ENCODE data around the gene RRM1. TPM values are rescaled to one million over a fixed set of nuclear protein-coding genes. Genes with fewer than 3 reads are reported as not detected.
A peak's percentile ranks its signal among the peaks of the same experiment; 100 is the strongest.

The RRM1 gene
- total and polyA plus RNA-seq, 4 donors, result 8.0 to 69.9 (median 16.3) TPM

- H3K9ac ChIP-seq (ENCODE audit: low read depth in 1 of 2, low read length in 2 of 2), result no peak overlapping the region
- TF ChIP-seq REST (IDR thresholded peaks at IDR 0.05) (no peak), RXRA (IDR thresholded peaks at IDR 0.05) (peak in 1 of 2 donors; percentile 24), RAD21 (IDR thresholded peaks at IDR 0.05) (peak; percentile 99), GABPA (IDR thresholded peaks at IDR 0.05 in 1 of 2, conservative IDR thresholded peaks at IDR 0.05 in 1 of 2) (no peak), HNF4G (IDR thresholded peaks at IDR 0.05) (no peak), EGR1 (IDR thresholded peaks at IDR 0.05; ENCODE audit: low read depth in 2 of 2) (no peak), YY1 (IDR thresholded peaks at IDR 0.05) (peak; percentile 83), SP1 (IDR thresholded peaks at IDR 0.05) (no peak), JUND (IDR thresholded peaks at IDR 0.05) (no peak), CTCF (IDR thresholded peaks at IDR 0.05; ENCODE audit: low read depth, low read length, missing input control) (peak; percentile 95)
- H3K4me1 ChIP-seq (ENCODE audit: control insufficient read depth in 4 of 4, insufficient read depth in 4 of 4, low read length in 3 of 4), result peaks cover 0 to 6% (median 0%) of the 10 kb centered on the region in 4 donors
- no peak for DNase-seq (ENCODE audit: low spot score)
- H3K9me3 ChIP-seq (ENCODE audit: control insufficient read depth in 4 of 4, low read length in 3 of 4), result no peaks in the 10 kb centered on the region
- H3K27me3 ChIP-seq (ENCODE audit: control insufficient read depth in 4 of 4, insufficient read depth in 4 of 4, low read length in 3 of 4), result no peaks in the 10 kb centered on the region
- 17% methylated on average over 4 of the region's 4 CpGs for WGBS
- H3K36me3 ChIP-seq (ENCODE audit: control insufficient read depth in 4 of 4, insufficient read depth in 3 of 4, low read depth in 1 of 4, low read length in 3 of 4), result peaks cover 6 to 12% (median 7%) of the 10 kb centered on the region in 4 donors
- H3K4me3 ChIP-seq (ENCODE audit: low read depth in 1 of 3, low read length in 3 of 3), result no peak overlapping the region
- H3K27ac ChIP-seq (ENCODE audit: low read depth in 1 of 2, low read length in 2 of 2), result no peak overlapping the region
Observed at GRCh38 chr11:4072668-4073285, 21.8 kb upstream of the RRM1 start.

GRCh38 chr11:4074266-4074665, 20.3 kb upstream of the RRM1 start:
- H3K9me3 ChIP-seq (ENCODE audit: control insufficient read depth in 4 of 4, low read length in 3 of 4), result no peaks in the 10 kb centered on the region
- no peak overlapping the region for H3K4me3 ChIP-seq (ENCODE audit: low read depth in 1 of 3, low read length in 3 of 3)
- no peak overlapping the region for H3K27ac ChIP-seq (ENCODE audit: low read depth in 1 of 2, low read length in 2 of 2)
- peaks cover 4 to 12% (median 6%) of the 10 kb centered on the region in 4 donors for H3K36me3 ChIP-seq (ENCODE audit: control insufficient read depth in 4 of 4, insufficient read depth in 3 of 4, low read depth in 1 of 4, low read length in 3 of 4)
- H3K27me3 ChIP-seq (ENCODE audit: control insufficient read depth in 4 of 4, insufficient read depth in 4 of 4, low read length in 3 of 4), result no peaks in the 10 kb centered on the region
- H3K9ac ChIP-seq (ENCODE audit: low read depth in 1 of 2, low read length in 2 of 2), result no peak overlapping the region
- DNase-seq (ENCODE audit: low spot score), result no peak
- no peaks in the 10 kb centered on the region for H3K4me1 ChIP-seq (ENCODE audit: control insufficient read depth in 4 of 4, insufficient read depth in 4 of 4, low read length in 3 of 4)
- 97% methylated on average over 7 of the region's 7 CpGs for WGBS
- no peak for TF ChIP-seq CTCF (IDR thresholded peaks at IDR 0.05; ENCODE audit: low read depth, low read length, missing input control)
- TF ChIP-seq RAD21 (IDR thresholded peaks at IDR 0.05), result no peak
- no peak for TF ChIP-seq SP1 (IDR thresholded peaks at IDR 0.05)
- no peak for TF ChIP-seq NR2F2 (IDR thresholded peaks at IDR 0.05)
- TF ChIP-seq RXRA (IDR thresholded peaks at IDR 0.05), result no peak
- TF ChIP-seq HNF4A (conservative IDR thresholded peaks at IDR 0.05), result no peak
- TF ChIP-seq FOXA1 (IDR thresholded peaks at IDR 0.05), result no peak
- no peak for TF ChIP-seq GABPA (IDR thresholded peaks at IDR 0.05 in 1 of 2, conservative IDR thresholded peaks at IDR 0.05 in 1 of 2)
- no peak for TF ChIP-seq HNF4G (IDR thresholded peaks at IDR 0.05)
- no peak for TF ChIP-seq MAX (IDR thresholded peaks at IDR 0.05)
- no peak for TF ChIP-seq REST (IDR thresholded peaks at IDR 0.05)
- no peak for TF ChIP-seq JUND (IDR thresholded peaks at IDR 0.05)
- TF ChIP-seq ATF3 (IDR thresholded peaks at IDR 0.05), result no peak
- TF ChIP-seq FOXA2 (IDR thresholded peaks at IDR 0.05), result no peak
- no peak for TF ChIP-seq ZBTB33 (IDR thresholded peaks at IDR 0.05)
- TF ChIP-seq YY1 (IDR thresholded peaks at IDR 0.05), result no peak
